B cell (primary cell): Measurements from ENCODE around the gene NDUFS7.

ENCODE experiments used
- CTCF ChIP-seq: fragments of 200-600 bp; IDR thresholded peaks from one replicate; pipeline ENCODE4 v1.8.0; 2022; ENCODE audit warnings: antibody characterized with exemption, mild to moderate bottlenecking
- EZH2 ChIP-seq: IDR thresholded peaks from 2 replicates; pipeline ENCODE4 v1.6.1; 2012; ENCODE audit warnings: borderline replicate concordance, low read depth, mild to moderate bottlenecking, moderate library complexity, low read length; ENCODE audit not compliant: insufficient read depth, poor library complexity, severe bottlenecking

- TF ChIP-seq CTCF (no peak), EZH2 (no peak)
Measured at GRCh38 chr19:1433119-1434039, 49.7 kb downstream of the NDUFS7 start.
